Measurements from ENCODE around the gene ALG11. TPM values are rescaled to one million over a fixed set of nuclear protein-coding genes. Genes with fewer than 3 reads are reported as not detected.

The ALG11 gene
- total RNA-seq, 1 donor from 2014 or later: 65.7 TPM

DNA sequence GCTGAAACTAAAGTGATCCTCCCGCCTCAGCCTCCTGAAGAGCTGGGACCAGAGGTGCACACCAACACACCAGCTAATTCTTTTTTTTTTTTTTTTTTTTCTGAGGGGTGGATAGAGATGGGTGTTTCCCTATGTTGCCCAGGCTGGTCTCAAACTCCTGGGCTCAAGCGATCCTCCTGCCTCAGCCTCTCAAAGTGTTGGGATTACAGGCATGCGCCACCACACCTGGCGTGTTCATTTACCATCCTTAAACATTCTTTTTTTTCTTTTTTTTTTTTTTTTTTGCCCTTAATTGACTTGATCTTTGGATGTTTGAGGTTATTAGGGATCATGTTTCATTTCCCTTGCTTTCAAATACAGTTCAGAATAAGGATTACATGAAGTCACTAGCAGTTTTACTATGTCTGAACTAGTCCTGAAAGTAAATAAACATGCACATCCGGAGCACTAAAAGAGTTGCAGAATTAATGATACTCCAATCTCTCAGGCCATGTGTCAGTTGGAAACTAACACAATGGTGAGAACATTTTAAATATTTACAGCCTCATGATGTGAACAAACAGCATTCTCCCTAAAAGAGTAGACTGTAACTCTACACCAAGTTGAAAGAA, 22.5 kb downstream of the ALG11 start:
- TF ChIP-seq, protein P1, sequence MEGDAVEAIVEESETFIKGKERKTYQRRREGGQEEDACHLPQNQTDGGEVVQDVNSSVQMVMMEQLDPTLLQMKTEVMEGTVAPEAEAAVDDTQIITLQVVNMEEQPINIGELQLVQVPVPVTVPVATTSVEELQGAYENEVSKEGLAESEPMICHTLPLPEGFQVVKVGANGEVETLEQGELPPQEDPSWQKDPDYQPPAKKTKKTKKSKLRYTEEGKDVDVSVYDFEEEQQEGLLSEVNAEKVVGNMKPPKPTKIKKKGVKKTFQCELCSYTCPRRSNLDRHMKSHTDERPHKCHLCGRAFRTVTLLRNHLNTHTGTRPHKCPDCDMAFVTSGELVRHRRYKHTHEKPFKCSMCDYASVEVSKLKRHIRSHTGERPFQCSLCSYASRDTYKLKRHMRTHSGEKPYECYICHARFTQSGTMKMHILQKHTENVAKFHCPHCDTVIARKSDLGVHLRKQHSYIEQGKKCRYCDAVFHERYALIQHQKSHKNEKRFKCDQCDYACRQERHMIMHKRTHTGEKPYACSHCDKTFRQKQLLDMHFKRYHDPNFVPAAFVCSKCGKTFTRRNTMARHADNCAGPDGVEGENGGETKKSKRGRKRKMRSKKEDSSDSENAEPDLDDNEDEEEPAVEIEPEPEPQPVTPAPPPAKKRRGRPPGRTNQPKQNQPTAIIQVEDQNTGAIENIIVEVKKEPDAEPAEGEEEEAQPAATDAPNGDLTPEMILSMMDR (IDR thresholded peaks at IDR 0.05; ENCODE audit: unreplicated experiment): no peak
- Mint-ChIP-seq H3K27me3 (ENCODE audit: low read depth) (no peaks in the 10 kb centered on the region), H3K9me3 (peaks cover 18% of the 10 kb centered on the region), H3K27ac (peak overlapping the region; percentile 40), H3K4me1 (peaks cover 14% of the 10 kb centered on the region), H3K36me3 (peaks cover 30% of the 10 kb centered on the region), H3K4me3 (no peak overlapping the region)
- no peak for DNase-seq (ENCODE audit: low spot score in 2 of 2, unreplicated experiment in 2 of 2)

DNA sequence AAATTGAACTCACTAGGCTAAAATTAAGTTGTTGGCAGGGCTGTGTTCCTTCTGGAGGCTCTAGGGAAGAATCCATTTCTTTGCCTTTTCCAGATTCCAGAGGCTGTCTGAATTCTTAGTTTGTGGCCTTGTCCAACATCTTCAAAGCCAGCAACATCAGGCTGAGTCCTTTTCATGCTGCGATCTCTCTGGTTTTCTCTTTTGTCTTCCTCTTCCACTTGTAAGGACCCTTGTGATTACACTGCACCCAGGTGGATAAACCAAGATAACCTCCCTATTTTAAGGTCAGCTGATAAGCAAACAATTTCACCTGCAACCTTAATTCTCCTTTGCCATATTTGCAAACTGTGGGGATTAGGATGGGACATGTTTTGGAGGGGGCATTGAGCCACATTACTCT, 23.8 kb downstream of the ALG11 start:
- Mint-ChIP-seq H3K27ac (no peak overlapping the region), H3K4me1 (peaks cover 14% of the 10 kb centered on the region), H3K4me3 (no peak overlapping the region), H3K9me3 (peaks cover 11% of the 10 kb centered on the region), H3K36me3 (peaks cover 23% of the 10 kb centered on the region), H3K27me3 (ENCODE audit: low read depth) (no peaks in the 10 kb centered on the region)
- TF ChIP-seq, protein P1 (IDR thresholded peaks at IDR 0.05; ENCODE audit: unreplicated experiment): no peak
- no peak for DNase-seq (ENCODE audit: low spot score in 2 of 2, unreplicated experiment in 2 of 2)

DNA sequence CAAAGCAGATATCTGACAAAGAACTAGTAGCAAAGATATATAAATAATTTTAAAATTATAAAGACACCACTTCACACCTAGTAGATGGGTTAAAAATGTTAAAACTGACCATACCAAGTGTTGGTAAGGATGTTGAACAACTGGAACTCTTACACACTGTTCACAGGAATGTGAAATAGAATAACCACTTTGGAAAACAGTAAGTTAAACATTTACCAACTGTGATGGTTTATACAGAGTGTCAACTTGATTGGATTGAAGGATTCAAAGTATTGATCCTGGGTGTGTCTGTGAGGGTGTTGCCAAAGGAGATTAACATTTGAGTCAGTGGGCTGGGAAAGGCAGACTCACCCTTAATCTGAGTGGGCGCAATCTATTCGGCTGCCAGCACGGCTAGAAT, 31.5 kb downstream of the ALG11 start:
- TF ChIP-seq, protein P1 (IDR thresholded peaks at IDR 0.05; ENCODE audit: unreplicated experiment): no peak
- Mint-ChIP-seq H3K4me1 (no peaks in the 10 kb centered on the region), H3K27me3 (ENCODE audit: low read depth) (no peaks in the 10 kb centered on the region), H3K4me3 (no peak overlapping the region), H3K9me3 (peaks cover 31% of the 10 kb centered on the region), H3K36me3 (peaks cover 33% of the 10 kb centered on the region), H3K27ac (no peak overlapping the region)
- DNase-seq (ENCODE audit: low spot score in 2 of 2, unreplicated experiment in 2 of 2): no peak

DNA sequence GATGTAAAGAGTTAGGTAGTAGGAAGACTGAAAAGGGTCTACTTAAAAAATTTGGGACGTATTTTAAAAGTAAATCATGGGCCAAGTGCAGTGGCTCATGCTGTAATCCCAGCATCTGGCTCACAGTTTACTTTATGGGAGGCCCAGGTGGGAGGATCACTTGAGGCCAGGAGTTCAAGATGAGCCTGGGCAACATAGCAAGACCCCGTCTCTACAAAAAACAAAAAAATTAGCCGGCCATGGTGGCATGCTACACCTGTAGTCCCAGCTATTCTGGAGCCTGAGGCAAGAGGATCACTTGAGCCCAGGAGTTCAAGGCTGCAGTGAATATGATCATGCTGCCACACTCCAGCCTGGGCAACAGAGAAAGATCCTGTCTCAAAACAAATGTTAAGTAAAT, 35.3 kb downstream of the ALG11 start:
- H3K27ac Mint-ChIP-seq: no peak overlapping the region
- TF ChIP-seq, protein P1 (IDR thresholded peaks at IDR 0.05; ENCODE audit: unreplicated experiment): no peak
- H3K4me1 Mint-ChIP-seq: peaks cover 19% of the 10 kb centered on the region
- peaks cover 27% of the 10 kb centered on the region for H3K9me3 Mint-ChIP-seq
- H3K27me3 Mint-ChIP-seq (ENCODE audit: low read depth): no peaks in the 10 kb centered on the region
- no peak overlapping the region for H3K4me3 Mint-ChIP-seq
- no peak for DNase-seq (ENCODE audit: low spot score in 2 of 2, unreplicated experiment in 2 of 2)
- H3K36me3 Mint-ChIP-seq: peaks cover 24% of the 10 kb centered on the region

DNA sequence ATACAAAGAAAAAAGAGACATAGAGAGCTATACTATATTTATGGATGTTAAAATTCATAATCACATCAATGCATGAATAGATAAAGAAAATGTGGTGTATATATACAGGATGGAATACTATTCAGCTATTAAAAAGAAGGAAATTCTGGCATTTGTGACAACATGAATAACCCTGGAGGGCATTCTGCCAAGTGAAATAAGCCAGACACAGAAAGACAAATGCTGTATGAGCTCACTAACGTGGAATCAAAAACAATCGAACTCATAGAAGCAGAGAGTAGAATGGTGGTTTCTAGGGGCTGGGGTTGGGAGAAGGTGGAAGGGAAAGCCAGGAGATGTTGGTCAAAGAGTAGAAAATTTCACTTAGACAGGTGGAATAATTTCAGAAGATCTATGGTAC, 36.3 kb downstream of the ALG11 start:
- Mint-ChIP-seq H3K4me1 (peaks cover 27% of the 10 kb centered on the region), H3K27me3 (ENCODE audit: low read depth) (no peaks in the 10 kb centered on the region), H3K27ac (peak overlapping the region; percentile 67), H3K9me3 (peaks cover 26% of the 10 kb centered on the region), H3K36me3 (peaks cover 21% of the 10 kb centered on the region), H3K4me3 (no peak overlapping the region)
- TF ChIP-seq, protein P1 (IDR thresholded peaks at IDR 0.05; ENCODE audit: unreplicated experiment): no peak
- no peak for DNase-seq (ENCODE audit: low spot score in 2 of 2, unreplicated experiment in 2 of 2)

DNA sequence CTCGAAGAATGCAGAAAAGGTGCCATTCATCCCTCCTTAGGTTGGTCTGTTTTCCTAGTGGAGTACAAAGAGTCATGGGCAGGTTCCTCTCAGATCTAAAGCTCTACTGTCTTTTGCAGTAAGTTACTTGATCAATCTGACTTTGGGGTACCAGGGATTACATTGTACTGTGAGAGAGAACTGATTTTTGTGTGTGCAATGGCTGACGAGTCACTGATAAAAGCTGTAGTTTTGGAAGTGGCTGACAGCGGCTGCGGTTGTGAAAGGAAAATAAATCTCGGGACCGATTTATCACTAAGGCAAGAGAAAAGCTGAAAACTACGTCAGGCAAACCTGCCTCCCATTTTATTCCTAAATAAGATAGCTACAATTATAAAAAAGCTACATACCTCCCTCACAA, 39.2 kb downstream of the ALG11 start:
- Mint-ChIP-seq H3K9me3 (peaks cover 17% of the 10 kb centered on the region), H3K4me1 (peaks cover 35% of the 10 kb centered on the region), H3K27ac (peak overlapping the region; percentile 90), H3K4me3 (no peak overlapping the region), H3K27me3 (ENCODE audit: low read depth) (no peaks in the 10 kb centered on the region), H3K36me3 (peaks cover 14% of the 10 kb centered on the region)
- TF ChIP-seq, protein P1 (IDR thresholded peaks at IDR 0.05; ENCODE audit: unreplicated experiment): no peak
- no peak for DNase-seq (ENCODE audit: low spot score in 2 of 2, unreplicated experiment in 2 of 2)

Measured in mesothelial cell of epicardium (in vitro differentiated cells).